HG03135 (cell line): ENCODE measurements around the gene FRMD4A.
"Not testable (repeated sequence)": the region's sequence is repeated elsewhere in the genome, so short reads cannot be mapped to it uniquely, and the experiment has no call there.

Experiments used
- ATAC-seq: cut with Tn5 transposase; IDR thresholded peaks from one replicate; pipeline ENCODE4 v1.9.1; 2021; ENCODE audit warnings: mild to moderate bottlenecking, moderate library complexity; ENCODE audit not compliant: unreplicated experiment

The FRMD4A gene

GRCh38 chr10:13834581-13835286 is 496.0 kb downstream of the FRMD4A start:
- ATAC-seq = no peak

GRCh38 chr10:13831711-13832141 is 499.0 kb downstream of the FRMD4A start:
- ATAC-seq = peak; percentile 80

GRCh38 chr10:13830385-13830784 is 500.3 kb downstream of the FRMD4A start:
- no peak for ATAC-seq

GRCh38 chr10:13829790-13830189 is 500.9 kb downstream of the FRMD4A start:
- ATAC-seq = no peak

GRCh38 chr10:13828284-13828683 is 502.4 kb downstream of the FRMD4A start:
- ATAC-seq = not testable (repeated sequence)

GRCh38 chr10:13827076-13827797 is 503.5 kb downstream of the FRMD4A start:
- no peak for ATAC-seq

- no peak for ATAC-seq
These were observed 506.9 kb downstream of the FRMD4A start for GRCh38 chr10:13823709-13824405.

- ATAC-seq = no peak
These were observed 507.5 kb downstream of the FRMD4A start for GRCh38 chr10:13823096-13823708.

- no peak for ATAC-seq
These were observed 508.2 kb downstream of the FRMD4A start for GRCh38 chr10:13822490-13822889.

- ATAC-seq = no peak
These were observed 509.8 kb downstream of the FRMD4A start for GRCh38 chr10:13820964-13821337.

- ATAC-seq = no peak
These were observed 510.4 kb downstream of the FRMD4A start for GRCh38 chr10:13820119-13820963.

GRCh38 chr10:13816195-13816925 is 514.4 kb downstream of the FRMD4A start:
- ATAC-seq = no peak

- no peak for ATAC-seq
These were observed 515.0 kb downstream of the FRMD4A start for GRCh38 chr10:13815756-13816155.

- no peak for ATAC-seq
These were observed 517.2 kb downstream of the FRMD4A start for GRCh38 chr10:13813550-13813949.

- no peak for ATAC-seq
These were observed 517.9 kb downstream of the FRMD4A start for GRCh38 chr10:13812804-13813203.

- ATAC-seq = no peak
These were observed 520.2 kb downstream of the FRMD4A start for GRCh38 chr10:13810568-13810967.

GRCh38 chr10:13809427-13809826 is 521.3 kb downstream of the FRMD4A start:
- no peak for ATAC-seq

GRCh38 chr10:13808556-13809391 is 522.0 kb downstream of the FRMD4A start:
- ATAC-seq = no peak

GRCh38 chr10:13806419-13806818 is 524.3 kb downstream of the FRMD4A start:
- ATAC-seq = no peak
